Neural cell (in vitro differentiated cells): ENCODE results near the gene CHRM5. TPM values are rescaled to one million over a fixed set of nuclear protein-coding genes. Genes with fewer than 3 reads are reported as not detected.

Experiments
- H2AFZ ChIP-seq: fragments of 200-600, 300-800 bp; sonication (generic), shearing (Covaris generic); 2 replicates; pipeline ENCODE4 v1.6.0; 2014; ENCODE audit warnings: low read depth, mild to moderate bottlenecking, antibody characterized with exemption, low read length, moderate library complexity
- H3F3A ChIP-seq: fragments of 200-600 bp; shearing (Covaris generic); 2 replicates; pipeline ENCODE4 v1.6.1; 2016; ENCODE audit warnings: mild to moderate bottlenecking, moderate library complexity, mixed read lengths, antibody characterized with exemption, low read length; ENCODE audit not compliant: insufficient read depth, poor library complexity, severe bottlenecking
- H3K27ac ChIP-seq: fragments of 200-600, 300-800 bp; sonication (generic), shearing (Covaris generic); 2 replicates; pipeline ENCODE4 v1.5.1; 2014; ENCODE audit warnings: mild to moderate bottlenecking, low read length, moderate library complexity
- H3K27me3 ChIP-seq: fragments of 300-800, 200-600 bp; sonication (generic), shearing (Covaris generic); 2 replicates; pipeline ENCODE4 v1.6.0; 2014; ENCODE audit warnings: mild to moderate bottlenecking, low read depth, low read length, moderate library complexity; ENCODE audit not compliant: insufficient read depth
- H3K36me3 ChIP-seq: fragments of 300-800, 200-600 bp; sonication (generic), shearing (Covaris generic); 2 replicates; pipeline ENCODE4 v1.5.1; 2014; ENCODE audit warnings: mild to moderate bottlenecking, antibody characterized with exemption, low read length, moderate library complexity; ENCODE audit not compliant: insufficient read depth
- H3K4me2 ChIP-seq: fragments of 300-800, 200-600 bp; sonication (generic), shearing (Covaris generic); 2 replicates; pipeline ENCODE4 v1.6.0; 2014; ENCODE audit warnings: mild to moderate bottlenecking, low read length
- H3K4me3 ChIP-seq: fragments of 300-800, 200-600 bp; sonication (generic), shearing (Covaris generic); 2 replicates; pipeline ENCODE4 v1.5.1; 2014; ENCODE audit warnings: mild to moderate bottlenecking, low read length, moderate library complexity
- H3K79me2 ChIP-seq: fragments of 200-600 bp; shearing (Covaris generic); replicated peaks from 2 replicates; pipeline ENCODE4 v1.6.0; 2014; ENCODE audit warnings: mild to moderate bottlenecking, low read length, moderate library complexity; ENCODE audit not compliant: insufficient read depth
- H3K9ac ChIP-seq: fragments of 300-800, 200-600 bp; sonication (generic), shearing (Covaris generic); 2 replicates; pipeline ENCODE4 v1.6.1; 2016; ENCODE audit warnings: mild to moderate bottlenecking, low read length, mixed read lengths
- H3K9me2 ChIP-seq: fragments of 200-600 bp; shearing (Covaris generic); 2 replicates; pipeline ENCODE4 v1.6.1; 2016; ENCODE audit warnings: mild to moderate bottlenecking, low read length, mixed read lengths; ENCODE audit not compliant: insufficient read depth
- H3K9me3 ChIP-seq: fragments of 200-600, 300-800 bp; sonication (generic), shearing (Covaris generic); 2 replicates; pipeline ENCODE4 v1.6.1; 2016; ENCODE audit warnings: mild to moderate bottlenecking, mixed run types, low read length, moderate library complexity, mixed read lengths
- H4K20me1 ChIP-seq: fragments of 200-600 bp; shearing (Covaris generic); 2 replicates; pipeline ENCODE4 v1.6.1; 2016; ENCODE audit warnings: mild to moderate bottlenecking, mixed run types; ENCODE audit not compliant: insufficient read depth
- EP300 ChIP-seq: fragments of 450-650 bp; conservative IDR thresholded peaks from 2 replicates; pipeline ENCODE4 v1.6.1; 2014; ENCODE audit warnings: antibody characterized with exemption, mild to moderate bottlenecking, moderate library complexity; ENCODE audit not compliant: poor library complexity, severe bottlenecking
- EZH2 ChIP-seq: fragments of 200-600, 300-800 bp; shearing (Covaris generic), sonication (generic); IDR thresholded peaks from 2 replicates; pipeline ENCODE4 v1.6.1; 2014; ENCODE audit warnings: antibody characterized with exemption, low read length, borderline replicate concordance, mild to moderate bottlenecking; ENCODE audit not compliant: insufficient read depth, poor library complexity, severe bottlenecking
- MXI1 ChIP-seq: fragments of 450-650 bp; conservative IDR thresholded peaks from 2 replicates; pipeline ENCODE4 v1.6.1; 2014; ENCODE audit warnings: antibody characterized with exemption, mild to moderate bottlenecking; ENCODE audit not compliant: poor library complexity, severe bottlenecking
- POLR2AphosphoS5 ChIP-seq: IDR thresholded peaks from 2 replicates; pipeline ENCODE4 v1.6.1; 2012
- RAD21 ChIP-seq: fragments of 450-650 bp; conservative IDR thresholded peaks from 2 replicates; pipeline ENCODE4 v1.6.1; 2014; ENCODE audit warnings: antibody characterized with exemption, mild to moderate bottlenecking, moderate library complexity
- SMC3 ChIP-seq: fragments of 450-650 bp; conservative IDR thresholded peaks from 2 replicates; pipeline ENCODE4 v1.6.1; 2014; ENCODE audit warnings: antibody characterized with exemption, mild to moderate bottlenecking, moderate library complexity; ENCODE audit not compliant: poor library complexity
- TAF1 ChIP-seq: IDR thresholded peaks from 2 replicates; pipeline ENCODE4 v1.6.1; 2012; ENCODE audit warnings: low read depth
- polyA plus RNA-seq: library from polyadenylated mRNA; depleted of rRNA; stranded (reverse); fragments of >200 nt; gene quantifications from 2 replicates; pipeline ENCODE4 v1.2.3, GENCODE V29; 2014
- TF ChIP-seq, protein P1 (sequence below): fragments of 450-650 bp; IDR thresholded peaks from 2 replicates; pipeline ENCODE4 v1.5.1; 2014; ENCODE audit warnings: antibody characterized with exemption, mild to moderate bottlenecking, moderate library complexity; ENCODE audit not compliant: poor library complexity, severe bottlenecking
- TF ChIP-seq, protein P2 (sequence below): IDR thresholded peaks from 2 replicates; pipeline ENCODE4 v1.6.1; 2012; ENCODE audit warnings: borderline replicate concordance

Gene CHRM5
- polyA plus RNA-seq, 1 donor from 2014 or later, result 3.9 TPM

- no peaks in the 10 kb centered on the region for H3F3A ChIP-seq
- no peak overlapping the region for H2AFZ ChIP-seq
- no peak overlapping the region for H3K4me3 ChIP-seq
- no peaks in the 10 kb centered on the region for H3K36me3 ChIP-seq
- no peak overlapping the region for H3K27ac ChIP-seq
- H3K4me2 ChIP-seq, result no peak overlapping the region
- no peak overlapping the region for H3K9ac ChIP-seq
- H3K27me3 ChIP-seq, result no peaks in the 10 kb centered on the region
- no peaks in the 10 kb centered on the region for H3K9me2 ChIP-seq
- H3K9me3 ChIP-seq, result no peaks in the 10 kb centered on the region
- no peaks in the 10 kb centered on the region for H3K79me2 ChIP-seq
- TF ChIP-seq SMC3 (no peak), TAF1 (no peak), POLR2AphosphoS5 (no peak), EZH2 (no peak), RAD21 (no peak), MXI1 (no peak), EP300 (no peak)
- TF ChIP-seq, protein P1, sequence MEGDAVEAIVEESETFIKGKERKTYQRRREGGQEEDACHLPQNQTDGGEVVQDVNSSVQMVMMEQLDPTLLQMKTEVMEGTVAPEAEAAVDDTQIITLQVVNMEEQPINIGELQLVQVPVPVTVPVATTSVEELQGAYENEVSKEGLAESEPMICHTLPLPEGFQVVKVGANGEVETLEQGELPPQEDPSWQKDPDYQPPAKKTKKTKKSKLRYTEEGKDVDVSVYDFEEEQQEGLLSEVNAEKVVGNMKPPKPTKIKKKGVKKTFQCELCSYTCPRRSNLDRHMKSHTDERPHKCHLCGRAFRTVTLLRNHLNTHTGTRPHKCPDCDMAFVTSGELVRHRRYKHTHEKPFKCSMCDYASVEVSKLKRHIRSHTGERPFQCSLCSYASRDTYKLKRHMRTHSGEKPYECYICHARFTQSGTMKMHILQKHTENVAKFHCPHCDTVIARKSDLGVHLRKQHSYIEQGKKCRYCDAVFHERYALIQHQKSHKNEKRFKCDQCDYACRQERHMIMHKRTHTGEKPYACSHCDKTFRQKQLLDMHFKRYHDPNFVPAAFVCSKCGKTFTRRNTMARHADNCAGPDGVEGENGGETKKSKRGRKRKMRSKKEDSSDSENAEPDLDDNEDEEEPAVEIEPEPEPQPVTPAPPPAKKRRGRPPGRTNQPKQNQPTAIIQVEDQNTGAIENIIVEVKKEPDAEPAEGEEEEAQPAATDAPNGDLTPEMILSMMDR, result no peak
- TF ChIP-seq, protein P2, sequence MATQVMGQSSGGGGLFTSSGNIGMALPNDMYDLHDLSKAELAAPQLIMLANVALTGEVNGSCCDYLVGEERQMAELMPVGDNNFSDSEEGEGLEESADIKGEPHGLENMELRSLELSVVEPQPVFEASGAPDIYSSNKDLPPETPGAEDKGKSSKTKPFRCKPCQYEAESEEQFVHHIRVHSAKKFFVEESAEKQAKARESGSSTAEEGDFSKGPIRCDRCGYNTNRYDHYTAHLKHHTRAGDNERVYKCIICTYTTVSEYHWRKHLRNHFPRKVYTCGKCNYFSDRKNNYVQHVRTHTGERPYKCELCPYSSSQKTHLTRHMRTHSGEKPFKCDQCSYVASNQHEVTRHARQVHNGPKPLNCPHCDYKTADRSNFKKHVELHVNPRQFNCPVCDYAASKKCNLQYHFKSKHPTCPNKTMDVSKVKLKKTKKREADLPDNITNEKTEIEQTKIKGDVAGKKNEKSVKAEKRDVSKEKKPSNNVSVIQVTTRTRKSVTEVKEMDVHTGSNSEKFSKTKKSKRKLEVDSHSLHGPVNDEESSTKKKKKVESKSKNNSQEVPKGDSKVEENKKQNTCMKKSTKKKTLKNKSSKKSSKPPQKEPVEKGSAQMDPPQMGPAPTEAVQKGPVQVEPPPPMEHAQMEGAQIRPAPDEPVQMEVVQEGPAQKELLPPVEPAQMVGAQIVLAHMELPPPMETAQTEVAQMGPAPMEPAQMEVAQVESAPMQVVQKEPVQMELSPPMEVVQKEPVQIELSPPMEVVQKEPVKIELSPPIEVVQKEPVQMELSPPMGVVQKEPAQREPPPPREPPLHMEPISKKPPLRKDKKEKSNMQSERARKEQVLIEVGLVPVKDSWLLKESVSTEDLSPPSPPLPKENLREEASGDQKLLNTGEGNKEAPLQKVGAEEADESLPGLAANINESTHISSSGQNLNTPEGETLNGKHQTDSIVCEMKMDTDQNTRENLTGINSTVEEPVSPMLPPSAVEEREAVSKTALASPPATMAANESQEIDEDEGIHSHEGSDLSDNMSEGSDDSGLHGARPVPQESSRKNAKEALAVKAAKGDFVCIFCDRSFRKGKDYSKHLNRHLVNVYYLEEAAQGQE, result no peak
- no peaks in the 10 kb centered on the region for H4K20me1 ChIP-seq
Measured at GRCh38 chr15:33956397-33956796, 11.9 kb upstream of the CHRM5 start.

GRCh38 chr15:33959844-33960548 lies 8.3 kb upstream of the CHRM5 start:
- TF ChIP-seq MXI1 (peak; percentile 40), POLR2AphosphoS5 (peak; percentile 56), SMC3 (peak; percentile 25), EP300 (peak; percentile 71), TAF1 (no peak), EZH2 (no peak), RAD21 (no peak)
- TF ChIP-seq, protein P2, result peak; percentile 67
- Histone ChIP-seq H2AFZ (peak overlapping the region; percentile 35), H3K27me3 (no peaks in the 10 kb centered on the region), H3F3A (no peaks in the 10 kb centered on the region), H3K9me3 (no peaks in the 10 kb centered on the region), H3K36me3 (no peaks in the 10 kb centered on the region), H3K27ac (peak overlapping the region; percentile 82), H3K4me2 (peak overlapping the region; percentile 65), H4K20me1 (no peaks in the 10 kb centered on the region), H3K9me2 (no peaks in the 10 kb centered on the region), H3K79me2 (no peaks in the 10 kb centered on the region), H3K4me3 (peak overlapping the region; percentile 34), H3K9ac (peak overlapping the region; percentile 57)
